ENCODE results near the gene POU2F1. TPM values are rescaled to one million over a fixed set of nuclear protein-coding genes. Genes with fewer than 3 reads are reported as not detected.

The POU2F1 gene
- total RNA-seq, 1 experiment from 2014 or later, result 19.0 TPM

- DNase-seq (ENCODE audit: low spot score), result no peak
Measured at GRCh38 chr1:167388976-167389375, 168.3 kb downstream of the POU2F1 start.

DNA sequence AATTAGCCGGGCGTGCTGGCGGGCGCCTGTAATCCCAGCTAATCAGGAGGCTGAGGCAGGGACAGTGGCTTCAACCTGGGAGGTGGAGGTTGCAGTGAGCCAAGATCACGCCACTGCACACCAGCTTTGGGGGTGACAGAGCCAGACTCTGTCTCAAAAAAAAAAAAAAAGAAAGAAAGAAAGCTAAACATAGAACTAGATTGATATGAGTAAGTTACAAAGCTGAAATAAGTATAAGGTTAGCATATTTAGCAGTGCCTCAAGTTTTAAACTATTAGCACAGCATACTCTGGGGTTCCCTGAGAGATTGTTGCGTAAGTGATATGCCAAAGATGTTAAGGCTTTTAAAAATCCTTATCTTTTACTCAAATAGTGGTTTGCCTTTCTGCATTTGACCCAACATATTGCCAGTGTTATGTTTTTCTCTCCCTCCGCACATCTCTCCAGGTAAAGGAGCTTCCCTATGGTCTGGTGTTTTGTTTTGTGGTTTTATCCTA lies 171.6 kb downstream of the POU2F1 start:
- in situ Hi-C loops (cut with HindIII; ENCODE audit: low sequenced_read_pairs), result no loop called here
- DNase-seq (ENCODE audit: low spot score), result no peak

More at GRCh38 chr1:167388976-167389375, 168.3 kb downstream of the POU2F1 start:
- in situ Hi-C loops (cut with HindIII; ENCODE audit: low sequenced_read_pairs), result no loop called here

GRCh38 chr1:167400359-167400953 lies 179.8 kb downstream of the POU2F1 start:
- no peak for DNase-seq (ENCODE audit: low spot score)
- in situ Hi-C loops (cut with HindIII; ENCODE audit: low sequenced_read_pairs), result loop anchor here (10.0 to 25.0 kb wide), 2 partner anchors 134 to 338 kb away; no protein-coding TSS in a partner anchor

GRCh38 chr1:167401260-167401873 lies 180.7 kb downstream of the POU2F1 start:
- in situ Hi-C loops (cut with HindIII; ENCODE audit: low sequenced_read_pairs), result loop anchor here (10.0 to 25.0 kb wide), 2 partner anchors 133 to 339 kb away; no protein-coding TSS in a partner anchor
- DNase-seq (ENCODE audit: low spot score), result peak; percentile 74

DNA sequence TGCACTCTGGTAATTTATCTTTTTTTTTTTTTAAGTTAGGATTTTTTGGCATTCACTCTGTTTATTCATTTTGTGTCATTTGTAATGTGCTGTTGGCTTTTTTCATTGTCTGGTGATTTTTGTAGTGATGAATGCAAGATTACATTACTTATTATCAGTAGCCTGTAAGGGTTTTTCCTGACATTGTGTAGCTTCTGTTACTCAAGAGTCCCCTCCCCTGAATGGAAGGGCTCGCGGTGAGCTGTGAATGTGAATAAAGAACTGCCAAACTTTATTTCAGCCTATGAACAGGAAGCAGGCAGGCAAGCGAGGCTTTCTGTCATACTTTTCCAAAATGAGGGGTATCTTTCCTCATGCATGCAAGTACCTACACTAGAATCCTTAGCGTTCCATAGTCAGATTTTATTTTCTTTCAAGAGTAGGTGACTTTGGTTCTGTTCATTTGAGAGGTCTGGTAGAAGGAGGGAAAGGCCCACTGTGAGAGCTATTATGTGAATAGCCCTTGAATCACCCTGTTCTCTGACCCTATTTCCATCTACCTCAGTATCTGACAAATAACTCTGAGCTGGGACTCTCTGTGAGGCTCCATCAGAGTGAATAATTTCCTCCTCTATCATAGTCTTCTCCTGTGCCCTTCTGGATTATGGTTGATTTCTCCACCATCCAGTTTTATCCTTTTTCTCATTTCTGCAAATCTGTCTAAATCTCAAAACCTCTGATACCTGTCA lies 183.6 kb downstream of the POU2F1 start:
- DNase-seq (ENCODE audit: low spot score), result no peak
- in situ Hi-C loops (cut with HindIII; ENCODE audit: low sequenced_read_pairs), result loop anchor here (10.0 to 25.0 kb wide), 2 partner anchors 130 to 342 kb away; no protein-coding TSS in a partner anchor

GRCh38 chr1:167404908-167405307 lies 184.2 kb downstream of the POU2F1 start:
- in situ Hi-C loops (cut with HindIII; ENCODE audit: low sequenced_read_pairs), result loop anchor here (10.0 to 25.0 kb wide), 2 partner anchors 130 to 343 kb away; no protein-coding TSS in a partner anchor
- DNase-seq (ENCODE audit: low spot score), result no peak

DNA sequence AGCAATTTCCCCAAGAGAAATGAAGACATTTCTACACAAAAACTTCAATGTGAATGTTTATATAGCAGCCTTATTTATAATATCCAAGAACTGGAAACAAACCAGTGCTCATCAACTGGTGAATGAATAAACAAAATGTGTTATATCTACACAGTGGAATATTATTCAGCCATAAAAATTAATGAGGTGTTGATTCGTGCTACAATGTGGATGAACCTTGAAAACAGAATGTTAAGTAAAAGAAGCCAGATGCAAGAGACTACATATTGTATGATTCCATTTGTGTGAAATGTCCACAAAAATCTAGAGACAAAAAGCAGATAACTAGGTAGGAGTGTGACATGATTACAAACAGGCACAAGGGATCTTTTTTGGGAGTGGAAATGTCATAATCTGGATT lies 187.7 kb downstream of the POU2F1 start:
- in situ Hi-C loops (cut with HindIII; ENCODE audit: low sequenced_read_pairs), result loop anchor here (10.0 to 25.0 kb wide), 2 partner anchors 126 to 346 kb away; no protein-coding TSS in a partner anchor
- no peak for DNase-seq (ENCODE audit: low spot score)

DNA sequence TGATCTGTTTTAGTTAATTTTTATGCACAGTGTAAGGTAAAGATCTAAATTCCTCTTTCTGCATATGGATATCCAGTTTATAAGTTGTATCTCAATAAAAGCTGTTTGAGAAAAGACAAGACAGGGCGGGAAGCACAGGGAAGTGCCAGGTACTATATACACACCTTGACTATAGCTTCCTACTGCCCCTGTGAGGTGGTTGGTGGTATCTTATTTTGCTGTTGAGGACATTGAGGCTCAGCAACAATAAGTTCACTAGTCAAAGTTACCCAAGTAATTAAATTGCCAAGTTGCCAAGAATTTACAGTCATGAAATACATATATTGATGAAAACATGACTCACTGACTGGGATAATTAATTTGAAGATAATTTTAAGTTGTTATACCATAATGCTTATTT lies 188.5 kb downstream of the POU2F1 start:
- no peak for DNase-seq (ENCODE audit: low spot score)
- in situ Hi-C loops (cut with HindIII; ENCODE audit: low sequenced_read_pairs), result loop anchor here (10.0 to 25.0 kb wide), 2 partner anchors 126 to 347 kb away; no protein-coding TSS in a partner anchor

- in situ Hi-C loops (cut with HindIII; ENCODE audit: low sequenced_read_pairs), result loop anchor here (25.0 kb wide), 1 partner anchor 350 kb away; no protein-coding TSS in a partner anchor
- no peak for DNase-seq (ENCODE audit: low spot score)
Measured at GRCh38 chr1:167412072-167412471, 191.4 kb downstream of the POU2F1 start.

- no peak for DNase-seq (ENCODE audit: low spot score)
- in situ Hi-C loops (cut with HindIII; ENCODE audit: low sequenced_read_pairs), result loop anchor here (25.0 kb wide), 1 partner anchor 351 kb away; no protein-coding TSS in a partner anchor
Measured at GRCh38 chr1:167412920-167413319, 192.2 kb downstream of the POU2F1 start.

- in situ Hi-C loops (cut with HindIII; ENCODE audit: low sequenced_read_pairs), result loop anchor here (25.0 kb wide), 1 partner anchor 351 kb away; no protein-coding TSS in a partner anchor
- no peak for DNase-seq (ENCODE audit: low spot score)
Measured at GRCh38 chr1:167413328-167413727, 192.6 kb downstream of the POU2F1 start.

DNA sequence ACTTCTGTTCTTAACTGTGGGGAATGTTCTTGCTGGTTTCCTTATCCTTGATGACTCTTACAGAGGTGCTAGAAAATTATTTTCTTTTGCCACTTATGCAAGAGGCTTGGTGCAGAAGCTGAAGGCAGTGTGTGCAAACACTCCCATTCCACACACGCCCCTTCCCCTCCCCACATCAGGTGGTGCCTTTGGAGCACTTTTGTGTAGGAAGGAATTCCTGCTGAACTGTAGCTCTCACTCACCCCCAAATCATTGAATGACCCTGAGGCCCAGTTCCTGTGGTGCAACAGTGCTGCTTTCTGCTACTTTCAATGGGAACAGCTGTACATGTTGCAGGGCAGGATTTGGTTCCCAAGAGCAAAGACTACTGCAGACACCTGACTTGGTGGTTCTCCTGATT lies 195.8 kb downstream of the POU2F1 start:
- no peak for DNase-seq (ENCODE audit: low spot score)
- in situ Hi-C loops (cut with HindIII; ENCODE audit: low sequenced_read_pairs), result loop anchor here (25.0 kb wide), 1 partner anchor 354 kb away; no protein-coding TSS in a partner anchor

DNA sequence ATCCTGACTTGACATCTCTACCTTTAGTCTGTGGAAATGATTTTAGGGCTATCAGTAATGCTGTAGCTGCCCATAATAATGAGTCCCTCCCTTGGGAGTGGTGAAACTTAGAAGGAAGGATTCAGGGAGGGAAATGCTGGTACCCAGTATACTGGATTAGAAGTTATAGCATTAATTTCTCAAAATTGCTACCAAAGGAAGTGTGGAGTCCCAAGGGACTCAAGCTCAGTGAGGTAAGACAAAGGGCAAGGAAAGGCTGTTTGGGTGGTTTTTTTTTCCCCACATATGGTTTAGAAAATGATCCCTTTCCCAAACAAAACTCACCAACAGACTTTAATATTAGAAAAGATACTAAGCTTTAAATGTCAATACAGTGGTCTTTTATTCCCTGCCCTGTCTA lies 197.7 kb downstream of the POU2F1 start:
- no peak for DNase-seq (ENCODE audit: low spot score)
- in situ Hi-C loops (cut with HindIII; ENCODE audit: low sequenced_read_pairs), result loop anchor here (25.0 kb wide), 1 partner anchor 356 kb away; no protein-coding TSS in a partner anchor

DNA sequence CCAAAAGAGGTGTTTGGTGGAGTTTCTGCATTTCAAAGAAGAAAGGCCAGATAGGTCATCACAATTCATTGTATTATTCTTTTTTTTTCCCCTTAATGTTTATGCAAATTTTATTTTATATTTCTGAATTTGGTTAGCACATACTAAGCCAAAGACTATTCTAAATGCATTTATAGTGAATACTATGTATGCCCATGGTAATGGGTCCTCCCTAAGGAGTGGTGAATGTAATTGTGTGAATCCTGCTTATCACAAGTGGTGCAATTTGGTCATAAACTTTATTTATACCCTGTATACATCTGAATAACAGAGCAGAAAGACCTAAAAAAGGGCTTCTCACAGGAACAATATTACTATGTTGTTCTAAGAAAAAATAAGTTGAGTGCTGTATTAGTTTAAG lies 198.6 kb downstream of the POU2F1 start:
- in situ Hi-C loops (cut with HindIII; ENCODE audit: low sequenced_read_pairs), result loop anchor here (25.0 kb wide), 1 partner anchor 357 kb away; no protein-coding TSS in a partner anchor
- DNase-seq (ENCODE audit: low spot score), result no peak

- no peak for DNase-seq (ENCODE audit: low spot score)
- in situ Hi-C loops (cut with HindIII; ENCODE audit: low sequenced_read_pairs), result loop anchor here (25.0 kb wide), 1 partner anchor 358 kb away; no protein-coding TSS in a partner anchor
Measured at GRCh38 chr1:167420510-167420909, 199.8 kb downstream of the POU2F1 start.

- no peak for DNase-seq (ENCODE audit: low spot score)
- in situ Hi-C loops (cut with HindIII; ENCODE audit: low sequenced_read_pairs), result loop anchor here (25.0 kb wide), 1 partner anchor 362 kb away; no protein-coding TSS in a partner anchor
Measured at GRCh38 chr1:167423684-167424619, 203.3 kb downstream of the POU2F1 start.

DNA sequence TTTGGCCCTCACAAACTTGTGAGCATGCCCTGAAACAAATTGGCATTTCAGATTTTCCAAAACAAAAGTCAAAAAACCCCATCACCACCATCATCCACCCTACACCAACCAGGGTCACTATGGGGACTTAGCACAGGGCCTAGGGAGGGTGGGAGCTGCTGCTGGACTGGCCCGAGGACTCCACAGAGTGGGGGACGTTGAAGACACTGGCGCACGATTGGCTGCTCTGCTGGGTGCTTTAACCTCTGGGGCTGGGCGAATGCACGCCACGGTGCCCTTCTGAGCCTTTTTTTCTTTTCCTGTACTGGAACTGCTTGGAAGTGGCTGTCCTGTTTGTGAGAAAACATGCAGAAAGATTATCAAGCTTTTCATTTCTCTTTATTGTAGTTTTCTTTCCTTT lies 204.8 kb downstream of the POU2F1 start:
- no peak for DNase-seq (ENCODE audit: low spot score)
- in situ Hi-C loops (cut with HindIII; ENCODE audit: low sequenced_read_pairs), result no loop called here

DNA sequence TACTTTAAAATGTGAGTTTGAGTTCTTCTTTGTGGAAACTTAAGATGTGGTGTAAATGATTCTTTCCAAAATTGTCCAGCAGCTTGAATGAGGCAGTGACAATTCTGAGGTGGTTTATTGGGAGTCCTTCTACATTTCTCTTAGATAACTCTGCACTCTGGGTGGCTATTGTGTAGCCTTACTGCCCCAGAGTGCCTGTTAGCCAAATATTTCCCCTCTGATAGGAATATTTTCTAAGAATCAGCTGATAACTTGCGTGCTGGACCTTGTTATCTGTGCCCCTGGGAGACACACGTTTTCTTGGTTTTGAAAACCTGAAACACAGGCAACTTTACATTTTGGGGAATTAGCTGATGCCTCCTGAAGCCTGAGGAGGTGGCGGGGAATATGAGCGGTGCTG lies 206.0 kb downstream of the POU2F1 start:
- in situ Hi-C loops (cut with HindIII; ENCODE audit: low sequenced_read_pairs), result no loop called here
- no peak for DNase-seq (ENCODE audit: low spot score)

Data from G401 (cell line).